ENCODE results near the gene IL18R1. TPM values are rescaled to one million over a fixed set of nuclear protein-coding genes. Genes with fewer than 3 reads are reported as not detected.
"Not testable (repeated sequence)": the region's sequence is repeated elsewhere in the genome, so short reads cannot be mapped to it uniquely, and the experiment has no call there.

The IL18R1 gene
- total and polyA plus RNA-seq, 5 donors from 2014 or later, result 6.9 to 19.9 (median 11.7) TPM

- Mint-ChIP-seq H3K4me3 (no peak overlapping the region), H3K27me3 (peaks cover 12% of the 10 kb centered on the region), H3K9me3 (peaks cover 0 to 1% (median 0%) of the 10 kb centered on the region in 7 donors), H3K36me3 (no peaks in the 10 kb centered on the region), H3K27ac (no peak overlapping the region), H3K4me1 (no peaks in the 10 kb centered on the region)
- Histone ChIP-seq H3K4me3 (ENCODE audit: low read depth, low read length) (no peak overlapping the region), H3K27me3 (ENCODE audit: control insufficient read depth, insufficient read depth, low read length) (no peaks in the 10 kb centered on the region), H3K9me3 (ENCODE audit: control insufficient read depth in 2 of 2, low read length in 2 of 2) (no peaks in the 10 kb centered on the region), H3K27ac (ENCODE audit: insufficient read depth, low read length, poor library complexity, severe bottlenecking) (no peak overlapping the region), H3K36me3 (ENCODE audit: control insufficient read depth, insufficient read depth, low read length) (no peaks in the 10 kb centered on the region), H3K4me1 (ENCODE audit: control insufficient read depth, insufficient read depth, low read length, poor library complexity, severe bottlenecking) (no peaks in the 10 kb centered on the region)
- DNase-seq (no peak), ATAC-seq (ENCODE audit: low read depth in 2 of 2) (no peak)
Measured at GRCh38 chr2:102317715-102318114, 37.9 kb upstream of the IL18R1 start.

DNA sequence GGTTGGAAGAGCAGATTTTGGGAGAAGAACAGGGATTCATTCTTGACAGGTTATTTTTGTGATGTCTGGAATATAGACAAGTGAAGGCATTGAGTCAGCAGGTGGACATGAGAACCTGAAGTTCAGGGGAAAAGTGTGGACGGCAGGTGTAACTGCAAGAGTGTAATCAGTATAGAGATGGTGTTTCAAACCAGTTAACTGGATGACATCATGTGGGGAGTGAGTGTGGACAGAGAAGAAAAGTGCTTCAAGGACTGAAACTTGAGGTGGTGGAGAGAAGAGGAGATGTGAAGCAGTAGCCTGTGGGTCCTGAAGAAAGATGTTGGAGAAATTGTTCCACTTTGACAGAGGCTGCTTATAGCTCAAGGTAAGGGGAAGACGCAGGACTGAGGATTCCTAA, 37.2 kb upstream of the IL18R1 start:
- H3K4me3 Mint-ChIP-seq, result no peak overlapping the region
- no peak for ATAC-seq (ENCODE audit: low read depth in 2 of 2)
- H3K36me3 ChIP-seq (ENCODE audit: control insufficient read depth, insufficient read depth, low read length), result no peaks in the 10 kb centered on the region
- no peak overlapping the region for H3K27ac Mint-ChIP-seq
- no peaks in the 10 kb centered on the region for H3K9me3 ChIP-seq (ENCODE audit: control insufficient read depth in 2 of 2, low read length in 2 of 2)
- no peaks in the 10 kb centered on the region for H3K4me1 Mint-ChIP-seq
- no peak overlapping the region for H3K27ac ChIP-seq (ENCODE audit: insufficient read depth, low read length, poor library complexity, severe bottlenecking)
- H3K4me1 ChIP-seq (ENCODE audit: control insufficient read depth, insufficient read depth, low read length, poor library complexity, severe bottlenecking), result no peaks in the 10 kb centered on the region
- no peak for DNase-seq
- peaks cover 0 to 1% (median 0%) of the 10 kb centered on the region in 7 donors for H3K9me3 Mint-ChIP-seq
- H3K27me3 ChIP-seq (ENCODE audit: control insufficient read depth, insufficient read depth, low read length), result no peaks in the 10 kb centered on the region
- no peaks in the 10 kb centered on the region for H3K36me3 Mint-ChIP-seq
- no peak overlapping the region for H3K4me3 ChIP-seq (ENCODE audit: low read depth, low read length)
- peaks cover 12% of the 10 kb centered on the region for H3K27me3 Mint-ChIP-seq

DNA sequence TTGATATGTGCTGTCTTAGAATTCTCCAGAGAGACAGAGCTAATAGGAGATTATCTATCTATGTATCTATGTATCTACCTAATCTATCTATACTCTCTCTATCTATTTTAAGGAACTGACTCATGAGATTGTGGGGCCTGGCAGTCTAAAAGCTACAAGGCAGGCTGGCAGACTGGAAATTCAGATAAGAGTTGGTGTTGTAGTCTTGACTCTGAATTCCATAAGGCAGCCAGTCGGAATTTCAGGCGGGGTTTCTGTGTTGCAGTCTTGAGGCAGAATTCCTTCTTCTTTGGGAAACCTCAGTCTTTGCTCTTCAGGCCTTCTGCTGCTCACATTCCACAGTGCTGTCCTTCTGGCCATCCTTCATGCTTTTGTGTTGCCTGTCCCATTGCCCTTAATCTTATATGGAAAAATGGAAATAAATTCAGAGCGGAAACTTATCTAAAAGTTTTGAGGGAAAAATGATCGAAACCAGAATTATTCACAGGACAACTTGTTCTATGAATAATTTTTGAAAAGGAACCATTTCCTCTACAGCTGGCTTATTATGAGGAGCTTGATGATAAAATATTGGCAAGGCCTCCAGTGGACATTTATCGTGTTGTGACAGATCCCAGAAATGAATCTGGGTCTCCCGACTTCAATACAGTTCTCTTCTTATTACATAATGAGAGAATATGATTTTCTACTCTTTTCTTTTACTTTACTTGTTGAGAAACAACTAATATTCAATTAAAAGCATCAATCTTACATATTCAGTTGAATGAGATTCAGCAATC, 33.5 kb upstream of the IL18R1 start:
- no peak for DNase-seq
- Mint-ChIP-seq H3K27me3 (peaks cover 17% of the 10 kb centered on the region), H3K9me3 (peaks cover 0 to 1% (median 0%) of the 10 kb centered on the region in 7 donors), H3K4me3 (no peak overlapping the region), H3K27ac (no peak overlapping the region), H3K4me1 (no peaks in the 10 kb centered on the region), H3K36me3 (no peaks in the 10 kb centered on the region)
- H3K36me3 ChIP-seq (ENCODE audit: control insufficient read depth, insufficient read depth, low read length), result no peaks in the 10 kb centered on the region
- H3K4me3 ChIP-seq (ENCODE audit: low read depth, low read length), result no peak overlapping the region
- no peak for ATAC-seq (ENCODE audit: low read depth in 2 of 2)
- no peaks in the 10 kb centered on the region for H3K4me1 ChIP-seq (ENCODE audit: control insufficient read depth, insufficient read depth, low read length, poor library complexity, severe bottlenecking)
- H3K9me3 ChIP-seq (ENCODE audit: control insufficient read depth in 2 of 2, low read length in 2 of 2), result no peaks in the 10 kb centered on the region
- no peaks in the 10 kb centered on the region for H3K27me3 ChIP-seq (ENCODE audit: control insufficient read depth, insufficient read depth, low read length)
- H3K27ac ChIP-seq (ENCODE audit: insufficient read depth, low read length, poor library complexity, severe bottlenecking), result no peak overlapping the region

DNA sequence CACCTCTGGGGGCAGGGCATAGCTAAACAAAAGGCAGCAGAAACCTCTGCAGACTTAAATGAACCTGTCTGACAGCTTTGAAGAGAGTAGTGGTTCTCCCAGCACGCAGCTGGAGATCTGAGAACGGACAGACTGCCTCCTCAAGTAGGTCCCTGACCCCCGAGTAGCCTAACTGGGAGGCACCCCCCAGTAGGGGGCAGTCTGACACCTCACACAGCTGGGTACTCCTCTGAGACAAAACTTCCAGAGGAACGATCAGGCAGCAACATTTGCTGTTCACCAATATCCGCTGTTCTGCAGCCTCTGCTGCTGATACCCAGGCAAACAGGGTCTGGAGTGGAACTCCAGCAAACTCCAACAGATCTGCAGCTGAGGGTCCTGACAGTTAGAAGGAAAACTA, 30.7 kb upstream of the IL18R1 start:
- not testable (repeated sequence) for H3K4me1 ChIP-seq (ENCODE audit: control insufficient read depth, insufficient read depth, low read length, poor library complexity, severe bottlenecking); H3K9me3 Mint-ChIP-seq; DNase-seq; H3K4me3 ChIP-seq (ENCODE audit: low read depth, low read length); ATAC-seq (ENCODE audit: low read depth in 2 of 2); H3K4me3 Mint-ChIP-seq; H3K27ac Mint-ChIP-seq; H3K36me3 ChIP-seq (ENCODE audit: control insufficient read depth, insufficient read depth, low read length); H3K4me1 Mint-ChIP-seq; H3K27ac ChIP-seq (ENCODE audit: insufficient read depth, low read length, poor library complexity, severe bottlenecking); H3K36me3 Mint-ChIP-seq; H3K27me3 ChIP-seq (ENCODE audit: control insufficient read depth, insufficient read depth, low read length); H3K9me3 ChIP-seq (ENCODE audit: control insufficient read depth in 2 of 2, low read length in 2 of 2)
- peaks cover 26% of the 10 kb centered on the region for H3K27me3 Mint-ChIP-seq

DNA sequence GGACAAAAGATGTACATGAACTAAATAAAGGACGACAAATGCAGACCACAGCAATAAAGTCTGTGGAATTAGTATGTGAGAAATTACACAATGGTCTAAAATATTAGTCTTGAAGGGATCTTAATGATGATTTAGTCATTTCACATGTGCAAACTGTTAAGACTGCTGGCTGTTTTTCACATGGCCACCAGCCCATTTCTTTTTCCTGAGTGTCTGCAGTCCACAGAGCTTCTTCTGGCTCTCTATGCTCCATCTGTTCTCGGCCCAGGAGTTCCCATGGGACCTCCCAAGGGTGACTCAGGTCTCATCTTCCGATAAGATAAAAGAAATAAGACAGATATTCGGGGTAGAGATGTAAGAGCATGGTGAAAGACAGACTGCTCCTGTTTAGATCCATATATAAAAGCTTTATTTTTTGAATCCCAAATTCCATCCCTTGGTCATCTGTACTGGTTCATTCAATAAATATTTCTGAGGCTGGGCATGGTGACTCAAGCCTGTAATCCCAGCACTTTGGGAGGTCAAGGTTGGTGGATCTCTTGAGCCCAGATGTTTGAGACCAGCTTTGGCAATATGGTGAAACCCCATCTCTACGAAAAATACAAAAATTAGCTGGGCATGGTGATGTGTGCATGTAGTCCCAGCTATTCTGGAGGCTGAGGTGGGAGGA, 24.1 kb upstream of the IL18R1 start:
- Histone ChIP-seq H3K4me3 (ENCODE audit: low read depth, low read length) (no peak overlapping the region), H3K9me3 (ENCODE audit: control insufficient read depth in 2 of 2, low read length in 2 of 2) (no peaks in the 10 kb centered on the region), H3K27ac (ENCODE audit: insufficient read depth, low read length, poor library complexity, severe bottlenecking) (no peak overlapping the region), H3K4me1 (ENCODE audit: control insufficient read depth, insufficient read depth, low read length, poor library complexity, severe bottlenecking) (no peaks in the 10 kb centered on the region), H3K36me3 (ENCODE audit: control insufficient read depth, insufficient read depth, low read length) (no peaks in the 10 kb centered on the region), H3K27me3 (ENCODE audit: control insufficient read depth, insufficient read depth, low read length) (no peaks in the 10 kb centered on the region)
- Mint-ChIP-seq H3K27me3 (peaks cover 22% of the 10 kb centered on the region), H3K27ac (no peak overlapping the region), H3K4me3 (no peak overlapping the region), H3K36me3 (no peaks in the 10 kb centered on the region), H3K9me3 (peaks cover 0 to 9% (median 2%) of the 10 kb centered on the region in 7 donors), H3K4me1 (peaks cover 0 to 4% (median 0%) of the 10 kb centered on the region in 4 donors)
- no peak for DNase-seq
- ATAC-seq (ENCODE audit: low read depth in 2 of 2), result no peak

DNA sequence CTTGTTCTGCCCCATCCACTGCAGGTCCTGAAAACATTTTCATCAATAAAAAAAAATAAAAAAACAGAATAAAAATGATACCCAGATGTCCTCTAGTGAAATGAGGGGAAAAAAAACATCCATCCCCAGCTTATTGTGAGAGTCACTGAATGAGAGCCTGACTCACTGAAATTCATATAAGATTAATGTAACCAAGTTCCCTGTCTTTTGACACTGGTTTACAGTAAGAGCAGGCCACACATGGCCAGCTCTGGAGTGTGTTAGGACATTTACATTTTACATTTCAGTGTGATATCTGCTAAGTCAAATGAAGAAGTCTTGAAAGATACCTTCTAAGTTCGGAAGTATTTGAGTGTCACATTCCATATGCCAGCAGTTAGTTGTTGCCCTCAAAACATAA, 21.1 kb upstream of the IL18R1 start:
- peaks cover 18% of the 10 kb centered on the region for H3K27me3 Mint-ChIP-seq
- Histone ChIP-seq H3K27me3 (ENCODE audit: control insufficient read depth, insufficient read depth, low read length) (no peaks in the 10 kb centered on the region), H3K4me1 (ENCODE audit: control insufficient read depth, insufficient read depth, low read length, poor library complexity, severe bottlenecking) (no peaks in the 10 kb centered on the region), H3K4me3 (ENCODE audit: low read depth, low read length) (no peak overlapping the region), H3K27ac (ENCODE audit: insufficient read depth, low read length, poor library complexity, severe bottlenecking) (no peak overlapping the region), H3K36me3 (ENCODE audit: control insufficient read depth, insufficient read depth, low read length) (no peaks in the 10 kb centered on the region), H3K9me3 (ENCODE audit: control insufficient read depth in 2 of 2, low read length in 2 of 2) (no peaks in the 10 kb centered on the region)
- H3K4me1 Mint-ChIP-seq, result peaks cover 0 to 4% (median 1%) of the 10 kb centered on the region in 4 donors
- H3K36me3 Mint-ChIP-seq, result no peaks in the 10 kb centered on the region
- no peak overlapping the region for H3K27ac Mint-ChIP-seq
- DNase-seq (no peak), ATAC-seq (ENCODE audit: low read depth in 2 of 2) (no peak)
- no peak overlapping the region for H3K4me3 Mint-ChIP-seq
- peaks cover 0 to 9% (median 2%) of the 10 kb centered on the region in 7 donors for H3K9me3 Mint-ChIP-seq

DNA sequence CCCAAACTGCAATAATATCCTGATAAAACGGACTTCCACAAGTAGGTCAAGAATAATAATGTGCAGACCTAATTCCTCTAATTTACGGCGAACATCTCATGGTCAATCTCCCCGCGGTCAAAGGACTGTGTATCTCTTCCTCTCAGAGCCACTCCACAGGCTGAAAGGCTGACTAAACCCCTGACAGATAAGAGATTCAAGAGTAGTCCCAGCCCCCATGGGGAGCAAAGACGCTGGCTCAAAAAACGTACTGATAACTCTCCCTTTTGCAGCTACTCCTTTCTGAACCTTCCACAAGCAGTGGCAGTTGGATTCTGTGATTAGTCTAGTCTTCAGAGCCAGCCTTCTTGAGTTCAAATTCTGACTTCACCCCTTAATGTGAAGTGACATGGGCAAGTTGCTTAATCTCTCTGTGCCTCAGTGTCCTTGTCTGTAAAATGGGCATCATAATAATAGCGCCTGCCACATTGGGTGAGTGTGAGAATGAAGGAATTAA, 19.7 kb upstream of the IL18R1 start:
- Histone ChIP-seq H3K4me3 (ENCODE audit: low read depth, low read length) (no peak overlapping the region), H3K27ac (ENCODE audit: insufficient read depth, low read length, poor library complexity, severe bottlenecking) (no peak overlapping the region), H3K36me3 (ENCODE audit: control insufficient read depth, insufficient read depth, low read length) (no peaks in the 10 kb centered on the region), H3K27me3 (ENCODE audit: control insufficient read depth, insufficient read depth, low read length) (no peaks in the 10 kb centered on the region), H3K4me1 (ENCODE audit: control insufficient read depth, insufficient read depth, low read length, poor library complexity, severe bottlenecking) (no peaks in the 10 kb centered on the region), H3K9me3 (ENCODE audit: control insufficient read depth in 2 of 2, low read length in 2 of 2) (no peaks in the 10 kb centered on the region)
- Mint-ChIP-seq H3K9me3 (peaks cover 0 to 9% (median 1%) of the 10 kb centered on the region in 7 donors), H3K4me1 (peaks cover 0 to 4% (median 1%) of the 10 kb centered on the region in 4 donors), H3K27me3 (peaks cover 12% of the 10 kb centered on the region), H3K36me3 (no peaks in the 10 kb centered on the region), H3K4me3 (no peak overlapping the region), H3K27ac (no peak overlapping the region)
- ATAC-seq (ENCODE audit: low read depth in 2 of 2), result no peak
- no peak for DNase-seq
